HCT116 (cell line): ENCODE measurements around the gene RFPL2. TPM values are rescaled to one million over a fixed set of nuclear protein-coding genes. Genes with fewer than 3 reads are reported as not detected.

Experiments used
- ATAC-seq: fragments of 200-7000 bp; cut with Tn5 transposase; 2 replicates; pipeline ENCODE4 v1.9.1; 2020; ENCODE audit warnings: mild to moderate bottlenecking, moderate library complexity
- BruUV-seq: library from RNA; stranded (reverse); fragments of 400-500 nt; replicated peaks from 2 replicates; lab custom pipeline; 2021; lab: Mats Ljungman, UMichigan
- CTCF ChIA-PET: fragments of 300-600 bp; sonication (Branson Sonifier 250); formaldehyde crosslinking; loops from one replicate; lab custom pipeline; 2021; ENCODE audit warnings: antibody characterized with exemption; lab: Charles Lee
- POLR2A ChIA-PET: fragments of 300-600, 350-600 bp; sonication (Branson Sonifier 250); formaldehyde crosslinking; loops from one replicate; lab custom pipeline; 2021; ENCODE audit warnings: antibody characterized with exemption; lab: Charles Lee
- RAD21 ChIA-PET, 2 experiments: fragments of 300-600 bp; sonication (Branson Sonifier 250); formaldehyde crosslinking; loops; one replicate each; lab custom pipeline; 2023; ENCODE audit warnings: low total read pairs in 2 of 2; ENCODE audit not compliant: uncharacterized antibody in 2 of 2, unreplicated experiment in 2 of 2, low non-redundant PET in 1 of 2; lab: Charles Lee
- DNase-seq: peaks from one replicate; pipeline ENCODE4 v3.0.0-alpha.2; 2010; ENCODE audit warnings: low read depth, low spot score
- H2AFZ ChIP-seq: fragments of 200-600 bp; shearing (Covaris generic), sonication (generic); 2 replicates; pipeline ENCODE4 v1.6.1; 2017; ENCODE audit warnings: low read depth, mixed run types, mixed read lengths, antibody characterized with exemption, low read length; ENCODE audit not compliant: poor library complexity, severe bottlenecking
- H3K27ac ChIP-seq: 2 replicates; pipeline ENCODE4 v1.5.1; 2012; ENCODE audit warnings: low read depth, low read length
- H3K27me3 ChIP-seq: fragments of 200-600 bp; sonication (generic); 2 replicates; pipeline ENCODE4 v1.6.1; 2016; ENCODE audit warnings: mixed run types, low read length, mixed read lengths; ENCODE audit not compliant: insufficient read depth
- H3K36me3 ChIP-seq, 2 experiments: fragments of 200-500 bp in 1 of 2; fragments of 200-600 bp in 1 of 2; sonication (Bioruptor generic) in 1 of 2; sonication (generic) in 1 of 2; 2 replicates each; pipeline versions ENCODE4 v1.5.1 to v1.6.1; 2014 to 2016; ENCODE audit warnings: low read length in 2 of 2, inconsistent platforms in 1 of 2, mixed read lengths in 1 of 2, mixed run types in 1 of 2; ENCODE audit not compliant: insufficient read depth in 2 of 2, control insufficient read depth in 1 of 2
- H3K4me1 ChIP-seq, 2 experiments: fragments of 200-600 bp in 1 of 2; sonication (generic) in 1 of 2; 2 replicates each; pipeline versions ENCODE4 v1.5.1 to v1.6.1; 2012 to 2017; ENCODE audit warnings: low read length in 2 of 2, inconsistent platforms in 1 of 2, mild to moderate bottlenecking in 1 of 2, mixed read lengths in 1 of 2, mixed run types in 1 of 2, moderate library complexity in 1 of 2; ENCODE audit not compliant: insufficient read depth in 2 of 2, control insufficient read depth in 1 of 2
- H3K4me2 ChIP-seq: fragments of 200-600 bp; sonication (generic); 2 replicates; pipeline ENCODE4 v1.6.1; 2017; ENCODE audit warnings: mixed run types, low read length, mixed read lengths
- H3K4me3 ChIP-seq, 2 experiments: fragments of 200-600 bp in 1 of 2; sonication (generic) in 1 of 2; replicated peaks in 1 of 2; 2 replicates each; pipeline ENCODE4 v1.5.1; 2011 to 2016; ENCODE audit warnings: low read length in 2 of 2, control low read depth in 1 of 2, low read depth in 1 of 2, mild to moderate bottlenecking in 1 of 2, mixed read lengths in 1 of 2, mixed run types in 1 of 2
- H3K79me2 ChIP-seq: fragments of 200-600 bp; sonication (generic); 2 replicates; pipeline ENCODE4 v1.6.1; 2017; ENCODE audit warnings: mild to moderate bottlenecking, mixed run types, low read length, moderate library complexity, mixed read lengths; ENCODE audit not compliant: insufficient read depth
- H3K9ac ChIP-seq: fragments of 200-600 bp; sonication (generic); 2 replicates; pipeline ENCODE4 v1.6.1; 2016; ENCODE audit warnings: low read length, mixed read lengths
- H3K9me2 ChIP-seq: fragments of 200-600 bp; sonication (generic), shearing (Covaris generic); 2 replicates; pipeline ENCODE4 v1.6.1; 2017; ENCODE audit warnings: mixed run types, mild to moderate bottlenecking, moderate library complexity; ENCODE audit not compliant: insufficient read depth
- H3K9me3 ChIP-seq, 2 experiments: fragments of 200-500 bp in 1 of 2; fragments of 200-600 bp in 1 of 2; sonication (Bioruptor generic) in 1 of 2; sonication (generic) in 1 of 2; 2 replicates each; pipeline ENCODE4 v1.6.1; 2014 to 2017; ENCODE audit warnings: low read length in 2 of 2, mixed read lengths in 2 of 2, inconsistent platforms in 1 of 2, low read depth in 1 of 2, mild to moderate bottlenecking in 1 of 2, mixed run types in 1 of 2, moderate library complexity in 1 of 2; ENCODE audit not compliant: control insufficient read depth in 1 of 2, insufficient read depth in 1 of 2
- H4K20me1 ChIP-seq: fragments of 200-600 bp; sonication (generic), shearing (Covaris generic); 2 replicates; pipeline ENCODE4 v1.6.1; 2017; ENCODE audit warnings: mixed run types, mild to moderate bottlenecking, moderate library complexity; ENCODE audit not compliant: insufficient read depth
- EGR1 ChIP-seq: IDR thresholded peaks from 2 replicates; pipeline ENCODE4 v1.6.1; 2012; ENCODE audit warnings: low read depth
- ELF1 ChIP-seq: IDR thresholded peaks from 2 replicates; pipeline ENCODE4 v1.6.1; 2012; ENCODE audit warnings: low read depth, borderline replicate concordance
- FOSL1 ChIP-seq: IDR thresholded peaks from 2 replicates; pipeline ENCODE4 v1.6.1; 2012; ENCODE audit warnings: low read depth
- POLR2AphosphoS5 ChIP-seq: IDR thresholded peaks from 2 replicates; pipeline ENCODE4 v1.6.1; 2011; ENCODE audit warnings: mild to moderate bottlenecking, low read depth, low read length, moderate library complexity
- REST ChIP-seq: IDR thresholded peaks from 2 replicates; pipeline ENCODE4 v1.6.1; 2012; ENCODE audit warnings: low read depth
- SIN3A ChIP-seq: IDR thresholded peaks from 2 replicates; pipeline ENCODE4 v1.6.1; 2012; ENCODE audit warnings: low read depth
- SP1 ChIP-seq: IDR thresholded peaks from 2 replicates; pipeline ENCODE4 v1.6.1; 2012; ENCODE audit warnings: low read depth
- SRF ChIP-seq: IDR thresholded peaks from 2 replicates; pipeline ENCODE4 v1.6.1; 2012; ENCODE audit warnings: low read depth
- ZFX ChIP-seq: fragments of 450-650 bp; IDR thresholded peaks from 2 replicates; pipeline ENCODE4 v1.6.1; 2017
- ZNF274 ChIP-seq: fragments of 200-500 bp; sonication (Bioruptor generic); IDR thresholded peaks from 2 replicates; pipeline ENCODE4 v1.6.1; 2014; ENCODE audit warnings: mild to moderate bottlenecking, low read depth, low read length, inconsistent platforms
- intact Hi-C: fragments of 100-400 bp; cut with micrococcal nuclease; formaldehyde crosslinking; loops from 2 replicates; pipeline ENCODE4 v1.10.0; 2022
- total RNA-seq: library from RNA; stranded (reverse); gene quantifications from one replicate; pipeline ENCODE4 v1.2.1, GENCODE V29; 2021; ENCODE audit not compliant: unreplicated experiment
- TF ChIP-seq, protein P1 (sequence below), 3 experiments: fragments of 200-600 bp in 1 of 3; sonication (generic) in 1 of 3; IDR thresholded peaks in 2 of 3; conservative IDR thresholded peaks in 1 of 3; 2 replicates each; pipeline ENCODE4 v1.5.1; 2012 to 2017; ENCODE audit warnings: low read depth in 2 of 3, low read length in 2 of 3, antibody characterized with exemption in 1 of 3, borderline replicate concordance in 1 of 3, control low read depth in 1 of 3, mild to moderate bottlenecking in 1 of 3, mixed read lengths in 1 of 3, mixed run types in 1 of 3, moderate library complexity in 1 of 3; ENCODE audit not compliant: insufficient read depth in 1 of 3

RFPL2 gene
- total RNA-seq, 1 experiment from 2014 or later, result 0.61 TPM

DNA sequence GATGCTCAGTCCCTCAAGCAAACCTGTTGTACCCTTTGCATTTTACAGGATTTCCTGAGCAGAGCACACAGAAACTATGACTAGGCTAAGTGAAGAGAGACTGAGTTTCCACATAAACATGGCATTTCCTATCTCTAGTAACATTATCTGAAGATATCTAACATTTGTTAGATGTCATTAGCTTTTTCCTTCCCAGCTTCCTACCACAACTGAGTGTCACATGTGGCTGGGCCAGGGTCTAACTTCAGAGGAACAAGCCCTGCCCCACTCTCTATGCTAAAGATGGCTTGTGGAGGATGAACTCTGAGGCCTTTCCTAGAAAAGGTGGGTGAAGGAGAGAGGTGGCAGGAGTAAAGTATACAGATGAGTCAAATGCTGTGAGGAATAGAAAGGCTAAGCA lies 62.3 kb downstream of the RFPL2 start:
- intact Hi-C loops, result no loop called here
- peaks cover 1 to 13% of the 10 kb centered on the region in 2 experiments; a peak in 3 of 4 replicates for H3K4me1 ChIP-seq
- RAD21 ChIA-PET, result no interaction called here
- H4K20me1 ChIP-seq, result no peaks in the 10 kb centered on the region
- BruUV-seq, result no TSS peak
- CTCF ChIA-PET, result interaction anchor here (1.1 kb wide), 1 partner anchor 124 kb away, joined by 3 read pairs; no protein-coding TSS in a partner anchor
- POLR2A ChIA-PET, result no interaction called here
- no peak overlapping the region for H3K4me2 ChIP-seq
- no peak overlapping the region for H3K9ac ChIP-seq
- H3K4me3 ChIP-seq, result no peak overlapping the region
- H3K79me2 ChIP-seq, result no peaks in the 10 kb centered on the region
- no peaks in the 10 kb centered on the region for H3K9me3 ChIP-seq
- DNase-seq (no peak), ATAC-seq (no peak)
- no peaks in the 10 kb centered on the region for H3K9me2 ChIP-seq
- H3K27ac ChIP-seq, result no peak overlapping the region
- no peak for TF ChIP-seq EGR1
- no peak for TF ChIP-seq POLR2AphosphoS5
- TF ChIP-seq ZFX, result no peak
- TF ChIP-seq, protein P1, sequence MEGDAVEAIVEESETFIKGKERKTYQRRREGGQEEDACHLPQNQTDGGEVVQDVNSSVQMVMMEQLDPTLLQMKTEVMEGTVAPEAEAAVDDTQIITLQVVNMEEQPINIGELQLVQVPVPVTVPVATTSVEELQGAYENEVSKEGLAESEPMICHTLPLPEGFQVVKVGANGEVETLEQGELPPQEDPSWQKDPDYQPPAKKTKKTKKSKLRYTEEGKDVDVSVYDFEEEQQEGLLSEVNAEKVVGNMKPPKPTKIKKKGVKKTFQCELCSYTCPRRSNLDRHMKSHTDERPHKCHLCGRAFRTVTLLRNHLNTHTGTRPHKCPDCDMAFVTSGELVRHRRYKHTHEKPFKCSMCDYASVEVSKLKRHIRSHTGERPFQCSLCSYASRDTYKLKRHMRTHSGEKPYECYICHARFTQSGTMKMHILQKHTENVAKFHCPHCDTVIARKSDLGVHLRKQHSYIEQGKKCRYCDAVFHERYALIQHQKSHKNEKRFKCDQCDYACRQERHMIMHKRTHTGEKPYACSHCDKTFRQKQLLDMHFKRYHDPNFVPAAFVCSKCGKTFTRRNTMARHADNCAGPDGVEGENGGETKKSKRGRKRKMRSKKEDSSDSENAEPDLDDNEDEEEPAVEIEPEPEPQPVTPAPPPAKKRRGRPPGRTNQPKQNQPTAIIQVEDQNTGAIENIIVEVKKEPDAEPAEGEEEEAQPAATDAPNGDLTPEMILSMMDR (IDR thresholded peaks at IDR 0.05 in 2 of 3, conservative IDR thresholded peaks at IDR 0.05 in 1 of 3; ENCODE audit: borderline replicate concordance in 1 of 3, insufficient read depth in 1 of 3, low read depth in 2 of 3, low read length in 2 of 3), result no peak
- TF ChIP-seq SIN3A, result no peak
- no peak for TF ChIP-seq FOSL1
- TF ChIP-seq ELF1, result no peak
- no peak for TF ChIP-seq SP1
- TF ChIP-seq REST, result no peak
- no peak for TF ChIP-seq ZNF274
- TF ChIP-seq SRF, result no peak
- no peak overlapping the region for H2AFZ ChIP-seq
- no peaks in the 10 kb centered on the region for H3K27me3 ChIP-seq
- no peaks in the 10 kb centered on the region for H3K36me3 ChIP-seq
